ENCODE results near the gene ZDHHC14.
A peak's percentile ranks its signal among the peaks of the same experiment; 100 is the strongest.

Gene ZDHHC14

GRCh38 chr6:157521362-157522335, 140.7 kb downstream of the ZDHHC14 start:
- no peak for DNase-seq

GRCh38 chr6:157522472-157522871, 141.5 kb downstream of the ZDHHC14 start:
- no peak for DNase-seq

GRCh38 chr6:157524735-157525134, 143.7 kb downstream of the ZDHHC14 start:
- DNase-seq: no peak

GRCh38 chr6:157525292-157525889, 144.4 kb downstream of the ZDHHC14 start:
- peak in 1 of 2 experiments; percentile 43 for DNase-seq

- no peak for DNase-seq
Observed at GRCh38 chr6:157525918-157526425, 145.0 kb downstream of the ZDHHC14 start.

GRCh38 chr6:157527471-157527907, 146.5 kb downstream of the ZDHHC14 start:
- DNase-seq: no peak

GRCh38 chr6:157528931-157529653, 148.1 kb downstream of the ZDHHC14 start:
- DNase-seq: no peak

- no peak for DNase-seq
Observed at GRCh38 chr6:157529654-157530039, 148.7 kb downstream of the ZDHHC14 start.

GRCh38 chr6:157530126-157530525, 149.1 kb downstream of the ZDHHC14 start:
- no peak for DNase-seq

- no peak for DNase-seq
Observed at GRCh38 chr6:157530724-157531168, 149.8 kb downstream of the ZDHHC14 start.

GRCh38 chr6:157531169-157531985, 150.4 kb downstream of the ZDHHC14 start:
- DNase-seq: no peak

GRCh38 chr6:157531986-157532365, 151.0 kb downstream of the ZDHHC14 start:
- no peak for DNase-seq

GRCh38 chr6:157533048-157533871, 152.3 kb downstream of the ZDHHC14 start:
- DNase-seq: no peak

GRCh38 chr6:157534134-157534871, 153.3 kb downstream of the ZDHHC14 start:
- no peak for DNase-seq

GRCh38 chr6:157534977-157535339, 154.0 kb downstream of the ZDHHC14 start:
- no peak for DNase-seq

GRCh38 chr6:157535340-157536222, 154.6 kb downstream of the ZDHHC14 start:
- no peak for DNase-seq

- no peak for DNase-seq
Observed at GRCh38 chr6:157536223-157536545, 155.2 kb downstream of the ZDHHC14 start.

- DNase-seq: peak; percentile 15 to 74
Observed at GRCh38 chr6:157537556-157537955, 156.6 kb downstream of the ZDHHC14 start.

GRCh38 chr6:157538168-157538567, 157.2 kb downstream of the ZDHHC14 start:
- DNase-seq: no peak

GRCh38 chr6:157538698-157539097, 157.7 kb downstream of the ZDHHC14 start:
- no peak for DNase-seq
